Adrenal gland (tissue), 5 donors: ENCODE data around the gene PAXIP1.

Experiments used
- CTCF ChIP-seq, 6 experiments: fragments of 450-650 bp in 4 of 6; fragments of 200-600 bp in 2 of 6; sonication (generic) in 1 of 6; IDR thresholded peaks; 1 replicate in 5 of 6; 2 replicates in 1 of 6; pipeline versions ENCODE4 v1.5.1 to v1.8.0; 2016 to 2021; ENCODE audit warnings: antibody characterized with exemption in 6 of 6, mild to moderate bottlenecking in 2 of 6, moderate library complexity in 1 of 6
- POLR2A ChIP-seq, 2 donors: fragments of 450-650 bp; IDR thresholded peaks; one replicate each; pipeline ENCODE4 v1.6.1; 2017; ENCODE audit warnings: antibody characterized with exemption in 2 of 2, mild to moderate bottlenecking in 2 of 2, moderate library complexity in 1 of 2
- donor health status: DM: no; HTN: no; CAD: no.

- no peak for TF ChIP-seq CTCF (IDR thresholded peaks at IDR 0.05)
- TF ChIP-seq POLR2A (IDR thresholded peaks at IDR 0.05) = no peak
Observed at GRCh38 chr7:154910125-154910524, 92.8 kb downstream of the PAXIP1 start.
